Measurements from ENCODE around the gene KRTAP2-1. TPM values are rescaled to one million over a fixed set of nuclear protein-coding genes. Genes with fewer than 3 reads are reported as not detected.
"Not testable (repeated sequence)": the region's sequence is repeated elsewhere in the genome, so short reads cannot be mapped to it uniquely, and the experiment has no call there.

Gene KRTAP2-1
- not detected for total RNA-seq

- POLR2A ChIA-PET; H3K4me3 Mint-ChIP-seq; H3K4me1 Mint-ChIP-seq; H3K27ac Mint-ChIP-seq; DNase-seq; H3K36me3 Mint-ChIP-seq (ENCODE audit: low read depth); H3K9me3 Mint-ChIP-seq; CTCF ChIA-PET: not testable (repeated sequence)
- peaks cover 15% of the 10 kb centered on the region for H3K27me3 Mint-ChIP-seq
Measured at GRCh38 chr17:41046735-41047465, at the start of gene KRTAP2-1. KRTAP2-1 (minus strand) TSS chr17:41047316; CDS start chr17:41047267, 49 bp downstream.

- Mint-ChIP-seq H3K9me3 (peaks cover 3% of the 10 kb centered on the region), H3K4me1 (no peaks in the 10 kb centered on the region), H3K36me3 (ENCODE audit: low read depth) (no peaks in the 10 kb centered on the region), H3K27me3 (peaks cover 10% of the 10 kb centered on the region), H3K27ac (no peak overlapping the region), H3K4me3 (no peak overlapping the region)
- DNase-seq, result no peak
- POLR2A ChIA-PET, result no interaction called here
- CTCF ChIA-PET, result no interaction called here
Measured at GRCh38 chr17:41096055-41096454, 48.9 kb upstream of the KRTAP2-1 start.

- H3K27me3 Mint-ChIP-seq, result peaks cover 12% of the 10 kb centered on the region
- H3K4me1 Mint-ChIP-seq; DNase-seq; CTCF ChIA-PET; H3K27ac Mint-ChIP-seq; POLR2A ChIA-PET; H3K9me3 Mint-ChIP-seq; H3K4me3 Mint-ChIP-seq; H3K36me3 Mint-ChIP-seq (ENCODE audit: low read depth): not testable (repeated sequence)
Measured at GRCh38 chr17:41088760-41089352, 41.7 kb upstream of the KRTAP2-1 start.

GRCh38 chr17:41084100-41084856 is 37.2 kb upstream of the KRTAP2-1 start, which contains the start of gene KRTAP4-7:
KRTAP4-7 (plus strand) TSS chr17:41084150; CDS start chr17:41084207, 57 bp downstream.
- POLR2A ChIA-PET, CTCF ChIA-PET, H3K4me1 Mint-ChIP-seq: not testable (repeated sequence)

GRCh38 chr17:41083427-41083826 is 36.3 kb upstream of the KRTAP2-1 start:
- H3K9me3 Mint-ChIP-seq; CTCF ChIA-PET; POLR2A ChIA-PET; H3K27ac Mint-ChIP-seq; H3K27me3 Mint-ChIP-seq; DNase-seq; H3K36me3 Mint-ChIP-seq (ENCODE audit: low read depth); H3K4me1 Mint-ChIP-seq; H3K4me3 Mint-ChIP-seq: not testable (repeated sequence)

More at GRCh38 chr17:41084100-41084856, 37.2 kb upstream of the KRTAP2-1 start, which contains the start of gene KRTAP4-7:
- H3K4me3 Mint-ChIP-seq; H3K36me3 Mint-ChIP-seq (ENCODE audit: low read depth); H3K27ac Mint-ChIP-seq; DNase-seq; H3K9me3 Mint-ChIP-seq; H3K27me3 Mint-ChIP-seq: not testable (repeated sequence)

- DNase-seq, result no peak
- H3K4me1 Mint-ChIP-seq, result no peaks in the 10 kb centered on the region
- no peaks in the 10 kb centered on the region for H3K36me3 Mint-ChIP-seq (ENCODE audit: low read depth)
- no peaks in the 10 kb centered on the region for H3K9me3 Mint-ChIP-seq
- CTCF ChIA-PET, result no interaction called here
- H3K27me3 Mint-ChIP-seq, result peaks cover 8% of the 10 kb centered on the region
- POLR2A ChIA-PET, result no interaction called here
- no peak overlapping the region for H3K4me3 Mint-ChIP-seq
- no peak overlapping the region for H3K27ac Mint-ChIP-seq
Measured at GRCh38 chr17:41082626-41083025, 35.5 kb upstream of the KRTAP2-1 start.

GRCh38 chr17:41076788-41077187 is 29.7 kb upstream of the KRTAP2-1 start:
- ChIA-PET CTCF (no interaction called here), POLR2A (no interaction called here)
- no peak overlapping the region for H3K4me3 Mint-ChIP-seq
- H3K9me3 Mint-ChIP-seq, result no peaks in the 10 kb centered on the region
- no peak for DNase-seq
- H3K4me1 Mint-ChIP-seq, result no peaks in the 10 kb centered on the region
- peaks cover 12% of the 10 kb centered on the region for H3K27me3 Mint-ChIP-seq
- no peaks in the 10 kb centered on the region for H3K36me3 Mint-ChIP-seq (ENCODE audit: low read depth)
- no peak overlapping the region for H3K27ac Mint-ChIP-seq

GRCh38 chr17:41073676-41074075 is 26.6 kb upstream of the KRTAP2-1 start:
- H3K36me3 Mint-ChIP-seq (ENCODE audit: low read depth), result no peaks in the 10 kb centered on the region
- peaks cover 12% of the 10 kb centered on the region for H3K27me3 Mint-ChIP-seq
- no peak overlapping the region for H3K4me3 Mint-ChIP-seq
- no peaks in the 10 kb centered on the region for H3K4me1 Mint-ChIP-seq
- no peak for DNase-seq
- ChIA-PET CTCF (no interaction called here), POLR2A (no interaction called here)
- no peaks in the 10 kb centered on the region for H3K9me3 Mint-ChIP-seq
- H3K27ac Mint-ChIP-seq, result no peak overlapping the region

GRCh38 chr17:41071606-41072360 is 24.7 kb upstream of the KRTAP2-1 start:
- no peak overlapping the region for H3K27ac Mint-ChIP-seq
- POLR2A ChIA-PET, result no interaction called here
- CTCF ChIA-PET, result interaction anchor here (1.5 kb wide), 1 partner anchor 24 kb away, joined by 3 read pairs; no protein-coding TSS in a partner anchor
- peaks cover 11% of the 10 kb centered on the region for H3K27me3 Mint-ChIP-seq
- no peak overlapping the region for H3K4me3 Mint-ChIP-seq
- no peaks in the 10 kb centered on the region for H3K36me3 Mint-ChIP-seq (ENCODE audit: low read depth)
- H3K4me1 Mint-ChIP-seq, result no peaks in the 10 kb centered on the region
- DNase-seq, result no peak
- H3K9me3 Mint-ChIP-seq, result no peaks in the 10 kb centered on the region

GRCh38 chr17:41069031-41069430 is 21.9 kb upstream of the KRTAP2-1 start:
- POLR2A ChIA-PET, result no interaction called here
- DNase-seq, result no peak
- no peaks in the 10 kb centered on the region for H3K9me3 Mint-ChIP-seq
- H3K36me3 Mint-ChIP-seq (ENCODE audit: low read depth), result no peaks in the 10 kb centered on the region
- H3K4me1 Mint-ChIP-seq, result no peaks in the 10 kb centered on the region
- CTCF ChIA-PET, result no interaction called here
- H3K27me3 Mint-ChIP-seq, result no peaks in the 10 kb centered on the region
- no peak overlapping the region for H3K27ac Mint-ChIP-seq
- H3K4me3 Mint-ChIP-seq, result no peak overlapping the region

- Mint-ChIP-seq H3K36me3 (ENCODE audit: low read depth) (no peaks in the 10 kb centered on the region), H3K4me3 (no peak overlapping the region), H3K27ac (no peak overlapping the region), H3K27me3 (peaks cover 3% of the 10 kb centered on the region), H3K4me1 (no peaks in the 10 kb centered on the region), H3K9me3 (no peaks in the 10 kb centered on the region)
- POLR2A ChIA-PET, result no interaction called here
- no peak for DNase-seq
- CTCF ChIA-PET, result no interaction called here
Measured at GRCh38 chr17:41067281-41067680, 20.2 kb upstream of the KRTAP2-1 start.

GRCh38 chr17:41065829-41066624 is 18.9 kb upstream of the KRTAP2-1 start, which contains the start of gene KRTAP2-4:
KRTAP2-4 (minus strand) TSS chr17:41065879; CDS start chr17:41065845, 34 bp downstream.
- no peak for DNase-seq
- H3K27ac Mint-ChIP-seq, result no peak within 1 kb of the TSS
- no peak within 1 kb of the TSS for H3K4me3 Mint-ChIP-seq
- ChIA-PET CTCF (no interaction called here), POLR2A (no interaction called here)
- no peaks in the 10 kb centered on the region for H3K36me3 Mint-ChIP-seq (ENCODE audit: low read depth)
- no peaks in the 10 kb centered on the region for H3K9me3 Mint-ChIP-seq
- H3K27me3 Mint-ChIP-seq, result peaks cover 11% of the 10 kb centered on the region
- H3K4me1 Mint-ChIP-seq, result no peaks in the 10 kb centered on the region

Measured in activated CD4-positive, alpha-beta memory T cell treated with anti-CD3 and anti-CD28 coated beads, Interleukin-2, amount 10 ng/mL, durations not matched to agents 7 days and 5 days (primary cell).